Measurements from ENCODE around the gene HS6ST1.
"Not testable (repeated sequence)": the region's sequence is repeated elsewhere in the genome, so short reads cannot be mapped to it uniquely, and the experiment has no call there.

The HS6ST1 gene

DNA sequence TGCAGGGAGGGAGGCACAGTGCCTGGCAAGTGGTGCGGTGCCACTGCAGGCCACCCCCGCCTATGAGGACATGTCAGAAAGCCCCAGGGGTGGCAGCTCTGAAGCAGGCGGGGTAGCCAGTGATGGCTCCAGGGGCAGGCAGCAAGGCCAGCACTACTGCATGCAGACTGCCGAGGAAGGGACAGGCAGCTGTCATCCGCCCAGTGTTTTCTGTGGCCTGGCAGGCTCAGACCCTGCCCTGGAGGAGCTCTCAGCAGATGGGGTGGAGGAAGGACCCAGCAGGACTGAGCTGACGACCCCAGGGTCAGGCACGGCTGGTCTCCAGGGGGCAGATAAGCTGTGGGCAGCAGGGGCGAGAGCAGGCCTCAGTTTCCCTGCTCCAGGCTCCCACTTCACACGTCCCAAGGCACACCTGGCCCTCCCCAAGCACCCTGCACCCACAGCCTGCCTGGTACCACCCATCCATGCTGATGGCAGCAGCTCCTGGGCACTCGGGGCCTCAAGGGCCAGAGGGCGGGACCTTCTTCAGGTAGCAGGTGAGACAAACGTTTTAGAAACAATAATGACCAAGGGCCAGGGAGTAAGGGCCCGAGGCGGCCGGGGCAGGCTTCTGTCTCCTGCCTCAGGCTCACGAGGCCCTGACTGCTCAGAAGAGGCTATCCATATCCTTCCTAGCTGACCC lies 48.5 kb downstream of the HS6ST1 start:
- no peak for TF ChIP-seq CTCF (IDR thresholded peaks at IDR 0.05; ENCODE audit: low read depth, low read length, missing control alignments)
- no peak for DNase-seq (ENCODE audit: extremely low read depth, low read depth)
- no peak overlapping the region for H3K4me3 ChIP-seq (replicated peaks; ENCODE audit: low read depth, low read length)

DNA sequence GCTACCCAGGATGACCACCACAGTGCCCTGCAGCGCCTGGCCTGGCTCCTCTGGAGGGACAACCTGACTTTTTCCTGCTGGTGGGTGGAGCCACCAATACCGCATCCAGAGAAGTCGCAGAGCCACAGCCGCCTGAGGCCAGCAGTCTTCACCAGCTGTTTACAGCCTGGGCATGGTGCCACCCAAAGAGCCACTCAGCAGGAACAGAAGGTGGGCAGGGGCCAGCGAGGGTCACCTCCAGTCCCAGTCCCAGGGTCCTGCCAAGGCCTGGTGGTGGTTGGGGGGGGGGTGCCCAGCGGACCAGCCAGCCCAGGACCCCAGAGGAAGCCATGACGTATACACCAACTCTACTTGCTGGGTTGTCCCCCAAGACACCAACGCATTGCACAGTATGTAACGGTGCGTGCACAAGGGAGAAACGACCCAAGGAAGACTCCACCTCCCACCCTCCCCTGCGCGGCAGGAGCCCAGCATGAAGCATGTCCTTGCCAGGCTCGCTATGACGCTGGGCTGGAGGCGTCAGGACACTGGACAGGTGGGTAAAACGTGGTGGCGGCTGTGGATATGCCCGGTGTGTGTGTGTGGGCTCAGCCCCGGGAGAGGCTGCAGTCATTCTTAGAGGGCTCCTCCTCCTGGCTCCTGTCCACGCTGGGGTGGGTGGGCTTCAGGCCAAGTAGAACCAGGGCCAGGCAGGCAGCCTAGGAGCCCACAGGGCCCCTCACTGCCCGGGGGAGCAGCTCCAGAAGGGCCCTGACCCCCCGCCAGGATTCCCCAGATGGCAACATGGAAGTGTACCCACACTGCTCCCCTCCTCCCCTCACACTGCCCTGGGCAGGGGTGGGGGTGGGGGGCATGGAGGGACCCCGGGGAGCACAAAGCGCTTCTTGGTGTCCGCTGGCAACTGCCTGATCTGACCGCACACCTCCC lies 49.3 kb downstream of the HS6ST1 start:
- DNase-seq (ENCODE audit: extremely low read depth, low read depth): no peak

DNA sequence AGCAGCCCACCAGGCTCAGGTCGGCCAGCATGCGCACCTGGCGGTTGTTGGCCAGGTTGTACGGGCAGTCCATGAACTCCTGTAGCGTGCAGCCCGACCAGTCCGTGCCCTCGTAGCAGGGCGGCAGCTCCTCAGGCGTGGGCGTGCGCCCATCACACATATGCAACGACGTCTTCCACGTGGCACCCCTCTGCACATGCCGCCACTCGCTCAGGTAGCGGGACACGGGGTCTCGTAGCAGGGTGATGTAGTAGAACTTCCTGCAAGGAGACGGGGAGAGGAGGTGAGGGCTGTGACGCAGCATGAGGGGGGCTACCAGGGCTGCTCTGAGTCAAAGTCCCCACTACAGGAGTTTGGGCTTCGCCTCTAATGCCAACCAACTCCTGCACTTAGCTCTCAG lies 50.1 kb downstream of the HS6ST1 start:
- not testable (repeated sequence) for H3K4me3 ChIP-seq (replicated peaks; ENCODE audit: low read depth, low read length); DNase-seq (ENCODE audit: extremely low read depth, low read depth)

More for the DNA sequence above, 49.3 kb downstream of the HS6ST1 start:
- TF ChIP-seq CTCF (IDR thresholded peaks at IDR 0.05; ENCODE audit: low read depth, low read length, missing control alignments): no peak
- no peak overlapping the region for H3K4me3 ChIP-seq (replicated peaks; ENCODE audit: low read depth, low read length)

DNA sequence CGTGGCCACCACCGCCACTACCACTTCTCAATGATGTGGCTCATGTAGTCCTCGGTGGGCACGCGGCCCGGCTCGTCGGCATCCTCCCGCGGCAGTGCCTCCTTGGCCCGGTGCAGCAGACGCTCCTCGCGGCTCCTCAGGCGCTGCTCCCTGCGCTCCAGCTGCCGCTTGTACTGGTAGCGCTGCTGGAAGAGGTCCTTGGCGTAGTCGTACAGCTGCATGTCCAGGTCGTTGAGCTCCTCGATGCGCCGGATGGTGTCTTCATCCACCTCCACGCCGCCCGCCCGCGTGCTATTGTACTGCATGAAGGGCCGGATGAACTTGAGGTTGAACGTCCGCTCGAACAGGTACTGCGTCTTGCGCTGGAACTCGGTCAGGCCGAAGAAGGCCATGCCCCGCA lies 50.5 kb downstream of the HS6ST1 start:
- not testable (repeated sequence) for H3K4me3 ChIP-seq (replicated peaks; ENCODE audit: low read depth, low read length); DNase-seq (ENCODE audit: extremely low read depth, low read depth)

- not testable (repeated sequence) for H3K4me3 ChIP-seq (replicated peaks; ENCODE audit: low read depth, low read length); DNase-seq (ENCODE audit: extremely low read depth, low read depth)
Measured at GRCh38 chr2:128267649-128268048, 51.0 kb downstream of the HS6ST1 start.

GRCh38 chr2:128267197-128267596 lies 51.5 kb downstream of the HS6ST1 start:
- not testable (repeated sequence) for H3K4me3 ChIP-seq (replicated peaks; ENCODE audit: low read depth, low read length); DNase-seq (ENCODE audit: extremely low read depth, low read depth)

DNA sequence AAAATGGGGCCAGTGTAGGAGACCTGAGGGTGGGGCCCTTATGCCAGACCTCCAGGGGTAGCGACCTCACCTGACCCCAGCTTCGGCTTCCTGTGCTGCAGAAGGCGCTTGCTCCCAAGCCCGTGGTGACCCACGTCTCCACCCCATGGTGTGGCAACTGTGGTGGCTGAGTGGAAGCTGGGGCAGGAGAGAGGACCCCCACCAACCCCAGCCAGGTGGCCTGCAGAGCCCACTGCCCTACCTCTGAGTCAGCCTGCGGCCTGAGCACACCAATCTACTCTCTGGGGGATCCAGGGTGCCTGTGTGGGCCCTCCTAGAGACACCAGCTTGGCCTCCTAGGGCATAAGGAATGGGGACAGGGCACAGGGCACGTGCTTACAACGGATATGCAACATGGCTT lies 52.2 kb downstream of the HS6ST1 start:
- not testable (repeated sequence) for H3K4me3 ChIP-seq (replicated peaks; ENCODE audit: low read depth, low read length); DNase-seq (ENCODE audit: extremely low read depth, low read depth)

DNA sequence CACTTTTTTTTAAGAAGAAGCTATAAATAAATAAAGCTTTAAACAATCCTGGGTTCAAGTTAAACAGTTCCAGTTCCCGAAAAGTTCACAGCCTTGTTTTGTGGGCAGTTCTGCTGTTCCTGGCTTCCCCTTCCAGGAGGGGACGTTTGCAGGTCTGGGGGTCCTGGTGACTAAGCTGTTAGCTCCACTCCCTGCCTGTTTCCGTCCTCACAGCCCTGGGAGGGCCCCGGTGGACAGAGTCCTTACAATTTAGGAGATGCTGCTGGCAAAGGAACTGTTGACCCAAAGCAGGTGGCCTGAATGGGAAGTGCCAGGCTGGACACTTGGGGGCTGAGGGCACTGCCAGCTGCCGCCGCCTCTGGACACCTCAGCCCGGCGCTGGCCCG lies 53.1 kb downstream of the HS6ST1 start:
- not testable (repeated sequence) for H3K4me3 ChIP-seq (replicated peaks; ENCODE audit: low read depth, low read length); DNase-seq (ENCODE audit: extremely low read depth, low read depth)

DNA sequence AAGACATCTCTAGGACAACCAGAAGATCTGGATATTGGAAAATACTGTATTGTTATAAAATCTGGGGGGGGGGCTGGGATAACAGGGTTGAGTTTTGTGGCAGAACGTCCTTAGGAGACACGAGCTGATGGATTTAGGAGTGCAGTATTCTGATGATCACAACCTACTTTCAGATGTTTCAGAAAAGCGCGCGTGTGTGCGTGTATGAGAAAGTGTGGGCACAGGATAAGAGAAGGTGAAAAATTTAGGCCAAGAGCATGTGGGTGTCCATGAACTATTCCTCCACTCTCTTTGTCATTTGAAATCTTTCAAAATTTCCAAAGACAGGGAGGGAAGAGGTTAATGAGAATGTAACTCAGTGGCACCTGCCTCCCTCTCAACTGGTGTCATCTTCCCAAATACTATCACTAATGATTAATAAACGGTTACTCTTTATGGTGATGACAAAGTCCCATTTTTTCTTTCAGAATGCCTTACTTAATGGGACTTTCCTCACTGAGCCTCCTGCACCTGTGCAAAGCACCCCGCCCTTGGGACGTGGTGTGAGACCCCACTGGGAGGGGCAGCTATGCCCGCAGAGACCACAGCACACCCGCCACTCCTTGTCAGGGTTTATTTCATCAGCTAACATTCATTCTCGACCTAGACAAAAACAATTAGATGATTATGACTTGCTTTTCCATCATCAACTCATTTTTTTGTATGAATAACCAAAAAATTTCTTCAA lies 53.6 kb downstream of the HS6ST1 start:
- TF ChIP-seq CTCF (IDR thresholded peaks at IDR 0.05; ENCODE audit: low read depth, low read length, missing control alignments): no peak
- no peak overlapping the region for H3K4me3 ChIP-seq (replicated peaks; ENCODE audit: low read depth, low read length)
- DNase-seq (ENCODE audit: extremely low read depth, low read depth): no peak
